HEK293 (cell line): ENCODE results near the gene EPOP.

Experiments
- BCL11B ChIP-seq: fragments of 450-650 bp; formaldehyde crosslinking; IDR thresholded peaks from 2 replicates; pipeline ENCODE4 v1.5.1; 2016; ENCODE audit warnings: low read depth, missing biosample characterization, missing genetic modification characterization
- CTCF ChIP-seq: fragments of 450-650 bp; formaldehyde crosslinking; IDR thresholded peaks from 2 replicates; pipeline ENCODE4 v1.5.1; 2016; ENCODE audit warnings: missing biosample characterization, missing genetic modification characterization
- GFI1B ChIP-seq: fragments of 450-650 bp; formaldehyde crosslinking; IDR thresholded peaks from 2 replicates; pipeline ENCODE4 v1.5.1; 2016; ENCODE audit warnings: missing biosample characterization, missing genetic modification characterization
- HOXA7 ChIP-seq: sonication (generic); formaldehyde crosslinking; IDR thresholded peaks from 2 replicates; pipeline ENCODE4 v1.8.1; 2022; ENCODE audit warnings: missing genetic modification reagents, borderline replicate concordance
- PBX3 ChIP-seq: sonication (generic); formaldehyde crosslinking; IDR thresholded peaks from 2 replicates; pipeline ENCODE4 v1.8.1; 2022; ENCODE audit warnings: mild to moderate bottlenecking, moderate library complexity, missing genetic modification reagents
- PRDM6 ChIP-seq: fragments of 450-650 bp; formaldehyde crosslinking; IDR thresholded peaks from 2 replicates; pipeline ENCODE4 v1.5.1; 2017; ENCODE audit warnings: missing biosample characterization, missing genetic modification characterization
- RBAK ChIP-seq: fragments of 450-650 bp; formaldehyde crosslinking; IDR thresholded peaks from 2 replicates; pipeline ENCODE4 v1.5.1; 2016; ENCODE audit warnings: missing biosample characterization, missing genetic modification characterization
- SCRT2 ChIP-seq: fragments of 450-650 bp; formaldehyde crosslinking; IDR thresholded peaks from 2 replicates; pipeline ENCODE4 v1.5.1; 2016; ENCODE audit warnings: missing biosample characterization, missing genetic modification characterization
- SETDB1 ChIP-seq: IDR thresholded peaks from one replicate; pipeline ENCODE4 v1.6.1; 2017; ENCODE audit warnings: mild to moderate bottlenecking, low read length, moderate library complexity, mixed read lengths; ENCODE audit not compliant: insufficient read length
- SP2 ChIP-seq: fragments of 450-650 bp; formaldehyde crosslinking; IDR thresholded peaks from 2 replicates; pipeline ENCODE4 v1.5.1; 2016; ENCODE audit warnings: missing biosample characterization, missing genetic modification characterization
- SP3 ChIP-seq: fragments of 450-650 bp; formaldehyde crosslinking; IDR thresholded peaks from 2 replicates; pipeline ENCODE4 v1.5.1; 2016; ENCODE audit warnings: missing biosample characterization, missing genetic modification characterization
- ZBTB1 ChIP-seq: fragments of 450-650 bp; formaldehyde crosslinking; IDR thresholded peaks from 2 replicates; pipeline ENCODE4 v1.5.1; 2016; ENCODE audit warnings: missing biosample characterization, missing genetic modification characterization
- ZBTB11 ChIP-seq: fragments of 450-650 bp; formaldehyde crosslinking; conservative IDR thresholded peaks from 2 replicates; pipeline ENCODE4 v1.5.1; 2016; ENCODE audit warnings: low read depth, missing biosample characterization, missing genetic modification characterization
- ZBTB48 ChIP-seq: fragments of 450-650 bp; formaldehyde crosslinking; IDR thresholded peaks from 2 replicates; pipeline ENCODE4 v1.5.1; 2016; ENCODE audit warnings: missing biosample characterization, missing genetic modification characterization
- ZNF146 ChIP-seq: fragments of 450-650 bp; formaldehyde crosslinking; IDR thresholded peaks from 2 replicates; pipeline ENCODE4 v1.5.1; 2016; ENCODE audit warnings: missing biosample characterization, missing genetic modification characterization
- ZNF184 ChIP-seq: fragments of 450-650 bp; IDR thresholded peaks from 2 replicates; pipeline ENCODE4 v1.5.1; 2018; ENCODE audit warnings: missing biosample characterization, mild to moderate bottlenecking, missing genetic modification characterization
- ZNF221 ChIP-seq: fragments of 450-650 bp; formaldehyde crosslinking; IDR thresholded peaks from 2 replicates; pipeline ENCODE4 v1.5.1; 2017; ENCODE audit warnings: missing biosample characterization, missing genetic modification characterization, borderline replicate concordance
- ZNF223 ChIP-seq: fragments of 450-650 bp; formaldehyde crosslinking; IDR thresholded peaks from 2 replicates; pipeline ENCODE4 v1.5.1; 2016; ENCODE audit warnings: missing biosample characterization, missing genetic modification characterization
- ZNF23 ChIP-seq: fragments of 450-650 bp; formaldehyde crosslinking; IDR thresholded peaks from 2 replicates; pipeline ENCODE4 v1.5.1; 2016; ENCODE audit warnings: missing biosample characterization, missing genetic modification characterization, borderline replicate concordance
- ZNF302 ChIP-seq: fragments of 450-650 bp; formaldehyde crosslinking; IDR thresholded peaks from 2 replicates; pipeline ENCODE4 v1.5.1; 2016; ENCODE audit warnings: missing biosample characterization, missing genetic modification characterization, low read depth
- ZNF350 ChIP-seq: fragments of 450-650 bp; formaldehyde crosslinking; IDR thresholded peaks from 2 replicates; pipeline ENCODE4 v1.5.0; 2017; ENCODE audit warnings: missing biosample characterization, mild to moderate bottlenecking, missing genetic modification characterization
- ZNF449 ChIP-seq: fragments of 450-650 bp; formaldehyde crosslinking; IDR thresholded peaks from 2 replicates; pipeline ENCODE4 v1.5.1; 2017; ENCODE audit warnings: missing biosample characterization, mild to moderate bottlenecking, missing genetic modification characterization, moderate library complexity
- ZNF473 ChIP-seq: fragments of 450-650 bp; formaldehyde crosslinking; IDR thresholded peaks from 2 replicates; pipeline ENCODE4 v1.5.1; 2017; ENCODE audit warnings: missing biosample characterization, missing genetic modification characterization
- ZNF561 ChIP-seq: fragments of 450-650 bp; IDR thresholded peaks from 2 replicates; pipeline ENCODE4 v1.5.1; 2018; ENCODE audit warnings: missing biosample characterization, missing genetic modification characterization, borderline replicate concordance
- ZNF610 ChIP-seq: fragments of 450-650 bp; formaldehyde crosslinking; IDR thresholded peaks from 2 replicates; pipeline ENCODE4 v1.5.1; 2016; ENCODE audit warnings: missing biosample characterization, missing genetic modification characterization, borderline replicate concordance
- ZNF658 ChIP-seq: fragments of 450-650 bp; formaldehyde crosslinking; IDR thresholded peaks from 2 replicates; pipeline ENCODE4; 2016; ENCODE audit warnings: missing biosample characterization, missing genetic modification characterization
- ZNF707 ChIP-seq: fragments of 450-650 bp; formaldehyde crosslinking; IDR thresholded peaks from 2 replicates; pipeline ENCODE4 v1.5.1; 2016; ENCODE audit warnings: missing biosample characterization, missing genetic modification characterization
- ZNF830 ChIP-seq: fragments of 450-650 bp; IDR thresholded peaks from 2 replicates; pipeline ENCODE4 v1.5.0; 2018; ENCODE audit warnings: missing biosample characterization, missing genetic modification characterization, low read depth, mild to moderate bottlenecking, moderate library complexity
- ZNF837 ChIP-seq: fragments of 450-650 bp; formaldehyde crosslinking; IDR thresholded peaks from 2 replicates; pipeline ENCODE4 v1.5.1; 2016; ENCODE audit warnings: missing biosample characterization, missing genetic modification characterization
- ZNF843 ChIP-seq: fragments of 450-650 bp; formaldehyde crosslinking; IDR thresholded peaks from 2 replicates; pipeline ENCODE4 v1.5.1; 2016; ENCODE audit warnings: missing biosample characterization, missing genetic modification characterization
- ZSCAN16 ChIP-seq: fragments of 450-650 bp; formaldehyde crosslinking; IDR thresholded peaks from 2 replicates; pipeline ENCODE4 v1.5.1; 2016; ENCODE audit warnings: missing biosample characterization, missing genetic modification characterization

EPOP gene

GRCh38 chr17:38702166-38702915, 27.6 kb upstream of the EPOP start (continued):
- TF ChIP-seq HOXA7: no peak
- TF ChIP-seq ZSCAN16 (tag by site-specific recombination): peak; percentile 94
- TF ChIP-seq SCRT2: peak; percentile 96
- TF ChIP-seq CTCF (tag by site-specific recombination): peak; percentile 47
- peak; percentile 83; the same call in 1 of the 2 replicates for TF ChIP-seq ZNF837 (tag by site-specific recombination)
- no peak for TF ChIP-seq ZNF302
- peak; percentile 43; the same call in 1 of the 2 replicates for TF ChIP-seq ZNF561
- no peak for TF ChIP-seq ZNF449 (tag by site-specific recombination)
- peak; percentile 49; the same call in 1 of the 2 replicates for TF ChIP-seq SP3
- TF ChIP-seq ZNF146 (tag by site-specific recombination): no peak; the same call in 1 of the 2 replicates
- TF ChIP-seq ZBTB1 (tag by site-specific recombination): peak; percentile 96
- TF ChIP-seq ZNF223 (tag by site-specific recombination): peak; percentile 80; the same call in 1 of the 2 replicates
- 0 out of 2 replicates have a peak, but pooled peaks have one; percentile 45 for TF ChIP-seq ZNF184 (tag by site-specific recombination)
- TF ChIP-seq ZNF843: 0 out of 2 replicates have a peak, but pooled peaks have one; percentile 7
- TF ChIP-seq PRDM6 (tag by site-specific recombination): no peak
- peak; percentile 82 for TF ChIP-seq SP2
- TF ChIP-seq ZNF473: no peak
- TF ChIP-seq ZNF610 (tag by site-specific recombination): no peak
- 0 out of 2 replicates have a peak, but pooled peaks have one; percentile 10 for TF ChIP-seq GFI1B
- no peak; the same call in 1 of the 2 replicates for TF ChIP-seq PBX3 (CRISPR knock-in tag)
- TF ChIP-seq ZNF221 (tag by site-specific recombination): no peak
- no peak for TF ChIP-seq ZNF658
- TF ChIP-seq SETDB1: no peak
- TF ChIP-seq ZBTB48: peak; percentile 87
- TF ChIP-seq ZBTB11 (tag by site-specific recombination): peak; percentile 72
- no peak for TF ChIP-seq ZNF350 (tag by site-specific recombination)
- no peak for TF ChIP-seq ZNF23 (tag by site-specific recombination)
- TF ChIP-seq ZNF830 (tag by site-specific recombination): no peak
- no peak for TF ChIP-seq ZNF707
- TF ChIP-seq RBAK (tag by site-specific recombination): no peak
- peak; percentile 49 for TF ChIP-seq BCL11B
